ENCODE measurements around the gene MYMK. TPM values are rescaled to one million over a fixed set of nuclear protein-coding genes. Genes with fewer than 3 reads are reported as not detected.

Gene MYMK
- total and polyA plus RNA-seq, 2 experiments from 2014 or later, result not detected

DNA sequence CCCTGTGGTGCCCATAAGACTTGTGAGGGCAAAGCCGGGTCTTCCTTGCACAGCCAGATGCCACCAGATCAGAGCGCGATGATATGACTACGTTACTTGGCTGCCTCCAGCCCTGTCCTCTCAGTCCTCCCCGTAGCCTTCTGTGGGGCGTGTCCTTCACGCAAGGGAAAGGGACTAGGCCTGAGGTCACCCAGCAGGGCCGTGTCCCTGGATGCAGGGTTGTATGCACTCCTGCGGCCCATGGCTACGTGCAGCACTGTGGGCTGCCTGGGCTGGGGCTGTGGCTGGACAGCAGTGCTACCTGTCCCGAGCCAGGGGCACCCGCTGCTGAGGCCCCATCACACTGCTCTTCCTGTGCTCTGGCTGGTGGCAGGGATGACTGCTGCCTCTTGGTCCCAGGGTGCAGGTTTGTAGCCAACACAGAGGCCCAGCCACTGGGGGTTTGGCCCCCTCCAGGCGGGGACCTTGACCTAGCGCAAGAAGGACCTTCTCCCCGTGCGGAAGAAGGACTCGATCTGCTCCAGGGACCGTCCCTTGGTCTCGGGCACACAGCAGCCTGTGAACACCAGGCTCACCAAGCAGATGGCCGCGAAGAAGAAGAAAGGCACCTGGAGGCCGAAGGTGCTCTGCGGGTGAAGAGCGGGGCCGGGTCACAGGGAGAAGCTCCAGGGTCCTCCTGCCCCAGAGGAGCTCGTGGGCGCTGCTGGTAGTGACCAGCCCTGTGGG is 53.0 kb downstream of the MYMK start:
- no peak overlapping the region for H3K4me3 Mint-ChIP-seq
- no peaks in the 10 kb centered on the region for H3K4me1 ChIP-seq (ENCODE audit: insufficient read depth)
- no peak overlapping the region for H2AFZ ChIP-seq
- peaks cover 9% of the 10 kb centered on the region; the same call in 2 of the 3 replicates for H3K36me3 Mint-ChIP-seq (ENCODE audit: low read depth)
- H4K20me1 ChIP-seq (replicated peaks; ENCODE audit: insufficient read depth), result peaks cover 9% of the 10 kb centered on the region; the same call in 1 of the 2 replicates
- no peaks in the 10 kb centered on the region for H3K79me2 ChIP-seq (replicated peaks; ENCODE audit: insufficient read depth)
- no peak overlapping the region for H3K4me3 ChIP-seq
- peaks cover 7% of the 10 kb centered on the region for H3K27me3 Mint-ChIP-seq (ENCODE audit: insufficient read depth, low read depth, poor library complexity)
- no peak for ATAC-seq
- H3K9me3 Mint-ChIP-seq, result no peaks in the 10 kb centered on the region
- no peak for DNase-seq (ENCODE audit: low spot score)
- H3K27ac ChIP-seq (ENCODE audit: low read depth), result no peak overlapping the region
- TF ChIP-seq ZNF114 (CRISPR knock-in tag; IDR thresholded peaks at IDR 0.05) (no peak), EZH2phosphoT487 (IDR thresholded peaks at IDR 0.05; ENCODE audit: unreplicated experiment) (no peak), POLR2AphosphoS5 (IDR thresholded peaks at IDR 0.05; ENCODE audit: low read depth) (0 out of 2 replicates have a peak, but pooled peaks have one; percentile 14)
- TF ChIP-seq, protein P1, sequence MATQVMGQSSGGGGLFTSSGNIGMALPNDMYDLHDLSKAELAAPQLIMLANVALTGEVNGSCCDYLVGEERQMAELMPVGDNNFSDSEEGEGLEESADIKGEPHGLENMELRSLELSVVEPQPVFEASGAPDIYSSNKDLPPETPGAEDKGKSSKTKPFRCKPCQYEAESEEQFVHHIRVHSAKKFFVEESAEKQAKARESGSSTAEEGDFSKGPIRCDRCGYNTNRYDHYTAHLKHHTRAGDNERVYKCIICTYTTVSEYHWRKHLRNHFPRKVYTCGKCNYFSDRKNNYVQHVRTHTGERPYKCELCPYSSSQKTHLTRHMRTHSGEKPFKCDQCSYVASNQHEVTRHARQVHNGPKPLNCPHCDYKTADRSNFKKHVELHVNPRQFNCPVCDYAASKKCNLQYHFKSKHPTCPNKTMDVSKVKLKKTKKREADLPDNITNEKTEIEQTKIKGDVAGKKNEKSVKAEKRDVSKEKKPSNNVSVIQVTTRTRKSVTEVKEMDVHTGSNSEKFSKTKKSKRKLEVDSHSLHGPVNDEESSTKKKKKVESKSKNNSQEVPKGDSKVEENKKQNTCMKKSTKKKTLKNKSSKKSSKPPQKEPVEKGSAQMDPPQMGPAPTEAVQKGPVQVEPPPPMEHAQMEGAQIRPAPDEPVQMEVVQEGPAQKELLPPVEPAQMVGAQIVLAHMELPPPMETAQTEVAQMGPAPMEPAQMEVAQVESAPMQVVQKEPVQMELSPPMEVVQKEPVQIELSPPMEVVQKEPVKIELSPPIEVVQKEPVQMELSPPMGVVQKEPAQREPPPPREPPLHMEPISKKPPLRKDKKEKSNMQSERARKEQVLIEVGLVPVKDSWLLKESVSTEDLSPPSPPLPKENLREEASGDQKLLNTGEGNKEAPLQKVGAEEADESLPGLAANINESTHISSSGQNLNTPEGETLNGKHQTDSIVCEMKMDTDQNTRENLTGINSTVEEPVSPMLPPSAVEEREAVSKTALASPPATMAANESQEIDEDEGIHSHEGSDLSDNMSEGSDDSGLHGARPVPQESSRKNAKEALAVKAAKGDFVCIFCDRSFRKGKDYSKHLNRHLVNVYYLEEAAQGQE (IDR thresholded peaks at IDR 0.05; ENCODE audit: unreplicated experiment), result no peak
- TF ChIP-seq, protein P2, sequence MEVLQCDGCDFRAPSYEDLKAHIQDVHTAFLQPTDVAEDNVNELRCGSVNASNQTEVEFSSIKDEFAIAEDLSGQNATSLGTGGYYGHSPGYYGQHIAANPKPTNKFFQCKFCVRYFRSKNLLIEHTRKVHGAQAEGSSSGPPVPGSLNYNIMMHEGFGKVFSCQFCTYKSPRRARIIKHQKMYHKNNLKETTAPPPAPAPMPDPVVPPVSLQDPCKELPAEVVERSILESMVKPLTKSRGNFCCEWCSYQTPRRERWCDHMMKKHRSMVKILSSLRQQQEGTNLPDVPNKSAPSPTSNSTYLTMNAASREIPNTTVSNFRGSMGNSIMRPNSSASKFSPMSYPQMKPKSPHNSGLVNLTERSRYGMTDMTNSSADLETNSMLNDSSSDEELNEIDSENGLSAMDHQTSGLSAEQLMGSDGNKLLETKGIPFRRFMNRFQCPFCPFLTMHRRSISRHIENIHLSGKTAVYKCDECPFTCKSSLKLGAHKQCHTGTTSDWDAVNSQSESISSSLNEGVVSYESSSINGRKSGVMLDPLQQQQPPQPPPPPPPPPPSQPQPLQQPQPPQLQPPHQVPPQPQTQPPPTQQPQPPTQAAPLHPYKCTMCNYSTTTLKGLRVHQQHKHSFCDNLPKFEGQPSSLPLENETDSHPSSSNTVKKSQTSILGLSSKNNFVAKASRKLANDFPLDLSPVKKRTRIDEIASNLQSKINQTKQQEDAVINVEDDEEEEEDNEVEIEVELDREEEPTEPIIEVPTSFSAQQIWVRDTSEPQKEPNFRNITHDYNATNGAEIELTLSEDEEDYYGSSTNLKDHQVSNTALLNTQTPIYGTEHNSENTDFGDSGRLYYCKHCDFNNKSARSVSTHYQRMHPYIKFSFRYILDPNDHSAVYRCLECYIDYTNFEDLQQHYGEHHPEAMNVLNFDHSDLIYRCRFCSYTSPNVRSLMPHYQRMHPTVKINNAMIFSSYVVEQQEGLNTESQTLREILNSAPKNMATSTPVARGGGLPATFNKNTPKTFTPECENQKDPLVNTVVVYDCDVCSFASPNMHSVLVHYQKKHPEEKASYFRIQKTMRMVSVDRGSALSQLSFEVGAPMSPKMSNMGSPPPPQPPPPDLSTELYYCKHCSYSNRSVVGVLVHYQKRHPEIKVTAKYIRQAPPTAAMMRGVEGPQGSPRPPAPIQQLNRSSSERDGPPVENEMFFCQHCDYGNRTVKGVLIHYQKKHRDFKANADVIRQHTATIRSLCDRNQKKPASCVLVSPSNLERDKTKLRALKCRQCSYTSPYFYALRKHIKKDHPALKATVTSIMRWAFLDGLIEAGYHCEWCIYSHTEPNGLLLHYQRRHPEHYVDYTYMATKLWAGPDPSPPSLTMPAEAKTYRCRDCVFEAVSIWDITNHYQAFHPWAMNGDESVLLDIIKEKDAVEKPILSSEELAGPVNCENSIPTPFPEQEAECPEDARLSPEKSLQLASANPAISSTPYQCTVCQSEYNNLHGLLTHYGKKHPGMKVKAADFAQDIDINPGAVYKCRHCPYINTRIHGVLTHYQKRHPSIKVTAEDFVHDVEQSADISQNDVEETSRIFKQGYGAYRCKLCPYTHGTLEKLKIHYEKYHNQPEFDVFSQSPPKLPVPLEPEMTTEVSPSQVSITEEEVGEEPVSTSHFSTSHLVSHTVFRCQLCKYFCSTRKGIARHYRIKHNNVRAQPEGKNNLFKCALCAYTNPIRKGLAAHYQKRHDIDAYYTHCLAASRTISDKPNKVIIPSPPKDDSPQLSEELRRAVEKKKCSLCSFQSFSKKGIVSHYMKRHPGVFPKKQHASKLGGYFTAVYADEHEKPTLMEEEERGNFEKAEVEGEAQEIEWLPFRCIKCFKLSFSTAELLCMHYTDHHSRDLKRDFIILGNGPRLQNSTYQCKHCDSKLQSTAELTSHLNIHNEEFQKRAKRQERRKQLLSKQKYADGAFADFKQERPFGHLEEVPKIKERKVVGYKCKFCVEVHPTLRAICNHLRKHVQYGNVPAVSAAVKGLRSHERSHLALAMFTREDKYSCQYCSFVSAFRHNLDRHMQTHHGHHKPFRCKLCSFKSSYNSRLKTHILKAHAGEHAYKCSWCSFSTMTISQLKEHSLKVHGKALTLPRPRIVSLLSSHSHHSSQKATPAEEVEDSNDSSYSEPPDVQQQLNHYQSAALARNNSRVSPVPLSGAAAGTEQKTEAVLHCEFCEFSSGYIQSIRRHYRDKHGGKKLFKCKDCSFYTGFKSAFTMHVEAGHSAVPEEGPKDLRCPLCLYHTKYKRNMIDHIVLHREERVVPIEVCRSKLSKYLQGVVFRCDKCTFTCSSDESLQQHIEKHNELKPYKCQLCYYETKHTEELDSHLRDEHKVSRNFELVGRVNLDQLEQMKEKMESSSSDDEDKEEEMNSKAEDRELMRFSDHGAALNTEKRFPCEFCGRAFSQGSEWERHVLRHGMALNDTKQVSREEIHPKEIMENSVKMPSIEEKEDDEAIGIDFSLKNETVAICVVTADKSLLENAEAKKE (CRISPR knock-in tag; IDR thresholded peaks at IDR 0.05), result no peak
- TF ChIP-seq, protein P3, sequence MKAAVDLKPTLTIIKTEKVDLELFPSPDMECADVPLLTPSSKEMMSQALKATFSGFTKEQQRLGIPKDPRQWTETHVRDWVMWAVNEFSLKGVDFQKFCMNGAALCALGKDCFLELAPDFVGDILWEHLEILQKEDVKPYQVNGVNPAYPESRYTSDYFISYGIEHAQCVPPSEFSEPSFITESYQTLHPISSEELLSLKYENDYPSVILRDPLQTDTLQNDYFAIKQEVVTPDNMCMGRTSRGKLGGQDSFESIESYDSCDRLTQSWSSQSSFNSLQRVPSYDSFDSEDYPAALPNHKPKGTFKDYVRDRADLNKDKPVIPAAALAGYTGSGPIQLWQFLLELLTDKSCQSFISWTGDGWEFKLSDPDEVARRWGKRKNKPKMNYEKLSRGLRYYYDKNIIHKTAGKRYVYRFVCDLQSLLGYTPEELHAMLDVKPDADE (IDR thresholded peaks at IDR 0.05), result no peak
- H3K36me3 ChIP-seq (ENCODE audit: insufficient read depth), result peaks cover 3% of the 10 kb centered on the region; the same call in 1 of the 2 replicates
- H3K9me2 ChIP-seq (ENCODE audit: insufficient read depth), result no peaks in the 10 kb centered on the region
- H3F3A ChIP-seq (replicated peaks; ENCODE audit: low read depth), result peaks cover 6% of the 10 kb centered on the region
- H3K27me3 ChIP-seq (ENCODE audit: insufficient read depth), result no peaks in the 10 kb centered on the region
- peak overlapping the region; percentile 52; the same call in 1 of the 2 replicates for H3K27ac Mint-ChIP-seq
- no peaks in the 10 kb centered on the region for H3K4me1 Mint-ChIP-seq
- no peak overlapping the region for H3K4me2 ChIP-seq

Data from GM23338 (cell line).